Uterine smooth muscle cell (primary cell): ENCODE results near the gene RUNX2. TPM values are rescaled to one million over a fixed set of nuclear protein-coding genes. Genes with fewer than 3 reads are reported as not detected.

ENCODE experiments used
- total RNA-seq: library from RNA; depleted of rRNA; stranded (reverse); fragments of >200 nt; gene quantifications from 2 replicates; pipeline ENCODE4 v1.2.3, GENCODE V29; 2014

Gene RUNX2
- 1.7 and 3.2 TPM in 2 replicates for total RNA-seq

DNA sequence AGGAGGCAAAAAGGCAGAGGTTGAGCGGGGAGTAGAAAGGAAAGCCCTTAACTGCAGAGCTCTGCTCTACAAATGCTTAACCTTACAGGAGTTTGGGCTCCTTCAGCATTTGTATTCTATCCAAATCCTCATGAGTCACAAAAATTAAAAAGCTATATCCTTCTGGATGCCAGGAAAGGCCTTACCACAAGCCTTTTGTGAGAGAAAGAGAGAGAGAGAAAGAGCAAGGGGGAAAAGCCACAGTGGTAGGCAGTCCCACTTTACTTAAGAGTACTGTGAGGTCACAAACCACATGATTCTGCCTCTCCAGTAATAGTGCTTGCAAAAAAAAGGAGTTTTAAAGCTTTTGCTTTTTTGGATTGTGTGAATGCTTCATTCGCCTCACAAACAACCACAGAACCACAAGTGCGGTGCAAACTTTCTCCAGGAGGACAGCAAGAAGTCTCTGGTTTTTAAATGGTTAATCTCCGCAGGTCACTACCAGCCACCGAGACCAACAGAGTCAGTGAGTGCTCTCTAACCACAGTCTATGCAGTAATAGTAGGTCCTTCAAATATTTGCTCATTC, at the start of gene RUNX2:
Gene RUNX2 (plus strand): TSS at position 375 of the 567 bp plus-strand sequence. CDS start 397 bp downstream, outside the sequence.

DNA sequence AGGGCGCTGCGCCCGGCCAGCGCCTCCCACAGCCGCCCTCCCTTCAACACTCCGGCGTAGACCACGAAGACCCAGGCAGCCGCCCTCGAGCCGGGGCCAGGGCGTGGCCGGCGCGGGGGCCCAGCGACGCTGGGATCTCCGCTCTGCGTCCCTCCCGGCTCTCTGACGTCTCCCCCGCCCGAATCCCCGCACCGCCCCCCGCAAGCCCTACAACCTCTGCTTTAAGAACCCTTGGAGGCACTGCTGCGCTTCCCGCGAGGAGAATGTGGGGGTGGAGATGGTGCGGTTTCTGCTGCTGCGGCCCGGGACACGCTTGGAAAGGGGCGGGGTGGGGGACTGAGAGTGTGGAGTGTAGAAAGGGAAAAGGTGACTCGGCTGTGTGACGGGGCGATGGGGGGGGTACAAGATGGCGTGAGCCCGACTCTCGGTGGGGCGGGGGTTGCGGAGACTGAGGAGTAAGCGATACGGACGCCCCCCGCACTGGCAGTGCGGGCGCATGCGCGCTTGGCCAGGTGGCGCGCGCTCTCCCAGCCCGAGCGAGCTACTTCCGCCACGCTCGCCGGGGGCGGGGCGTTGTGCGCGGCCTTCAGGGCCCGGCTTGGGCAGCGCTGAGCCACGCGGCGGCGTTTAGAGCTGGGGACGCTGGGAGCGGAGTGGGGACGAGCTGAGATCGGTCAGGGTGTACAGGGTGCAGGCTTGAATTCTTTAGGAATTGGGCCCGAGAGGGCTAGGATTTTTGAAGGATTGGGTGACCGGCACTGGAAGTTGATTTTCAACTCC, 49.6 kb downstream of the RUNX2 start, which contains the start of gene SUPT3H:
Gene SUPT3H (minus strand): TSS at position 381 of the 780 bp plus-strand sequence.

Other genes starting within 250 kb of the RUNX2 start
- gene SUPT3H, start 49.6 kb downstream of the RUNX2 start, total RNA-seq = 10.3 and 11.5 TPM in 2 replicates